Thoracic aorta (tissue), 2 donors: ENCODE results near the gene OR6F1. TPM values are rescaled to one million over a fixed set of nuclear protein-coding genes. Genes with fewer than 3 reads are reported as not detected.
"Not testable (repeated sequence)": the region's sequence is repeated elsewhere in the genome, so short reads cannot be mapped to it uniquely, and the experiment has no call there.

ENCODE experiments used
- ATAC-seq: fragments of 150-250 bp; one replicate; pipeline ENCODE4 v1.8.0; 2017; ENCODE audit warnings: low read depth; ENCODE audit not compliant: insufficient number of reproducible peaks, low FRiP score
- DNase-seq: peaks from one replicate; pipeline ENCODE4 v3.0.0-alpha.2; 2020; ENCODE audit warnings: low spot score
- H3K27ac ChIP-seq, 2 donors: fragments of 200-600 bp; sonication (generic); 1 replicate in 1 of 2; 2 replicates in 1 of 2; pipeline ENCODE4 v1.5.1; 2016; ENCODE audit warnings: mild to moderate bottlenecking in 2 of 2, moderate library complexity in 2 of 2
- H3K27me3 ChIP-seq: fragments of 200-600 bp; sonication (generic); replicated peaks from 2 replicates; pipeline ENCODE4 v1.6.0; 2016; ENCODE audit warnings: mild to moderate bottlenecking; ENCODE audit not compliant: insufficient read depth
- H3K36me3 ChIP-seq: fragments of 200-600 bp; sonication (generic); one replicate; pipeline ENCODE4 v1.5.1; 2016
- H3K4me1 ChIP-seq, 2 donors: fragments of 200-600 bp; sonication (generic); 1 replicate in 1 of 2; 2 replicates in 1 of 2; pipeline versions ENCODE4 v1.5.1 to v1.6.0; 2016; ENCODE audit warnings: low read depth in 2 of 2, mild to moderate bottlenecking in 1 of 2; ENCODE audit not compliant: control insufficient read depth in 1 of 2
- H3K4me3 ChIP-seq: fragments of 200-600 bp; sonication (generic); 2 replicates; pipeline ENCODE4 v1.5.1; 2016; ENCODE audit warnings: mild to moderate bottlenecking
- H3K9me3 ChIP-seq: fragments of 200-600 bp; sonication (generic); 2 replicates; pipeline ENCODE4 v1.5.1; 2016
- total RNA-seq, 2 donors: library from RNA; depleted of rRNA; stranded (reverse); fragments of >200 nt; gene quantifications; one replicate each; pipeline versions ENCODE4 v1.1.0 to v1.2.3, GENCODE V29; 2016
- TF ChIP-seq, protein P1 (sequence below): fragments of 200-600 bp; sonication (generic); IDR thresholded peaks from one replicate; pipeline ENCODE4 v1.5.1; 2019; ENCODE audit warnings: antibody characterized with exemption

OR6F1 gene
- total RNA-seq, 2 donors from 2014 or later: not detected

DNA sequence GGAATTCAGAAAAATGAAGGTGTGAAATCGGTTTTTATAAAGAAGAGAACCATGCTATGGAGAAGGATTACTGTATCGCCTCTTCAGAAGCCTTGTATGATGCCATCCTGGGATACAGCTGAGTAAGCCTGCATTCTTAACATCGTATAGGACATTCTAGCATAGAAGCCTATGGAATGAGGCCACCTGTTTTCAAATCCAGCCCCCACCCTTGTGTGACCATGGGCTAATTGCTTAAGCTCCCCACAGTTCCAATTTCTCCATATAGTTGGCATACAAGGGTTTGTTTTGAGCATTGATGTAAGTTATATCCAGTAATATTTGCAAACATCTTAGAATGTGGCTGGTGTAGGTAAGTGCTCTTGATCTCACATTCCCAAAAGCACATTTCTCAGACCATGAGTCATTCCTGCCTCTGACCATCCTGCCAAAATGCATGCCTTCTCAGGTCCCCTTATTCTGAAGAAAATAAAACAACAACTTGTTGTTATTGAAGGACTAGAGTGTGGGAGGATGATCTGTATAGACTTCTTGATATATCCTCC lies 30.0 kb upstream of the OR6F1 start:
- no peaks in the 10 kb centered on the region for H3K27me3 ChIP-seq
- DNase-seq: no peak
- H3K36me3 ChIP-seq: no peaks in the 10 kb centered on the region
- no peak overlapping the region for H3K27ac ChIP-seq
- H3K9me3 ChIP-seq: peaks cover 4% of the 10 kb centered on the region
- ATAC-seq: no peak
- H3K4me1 ChIP-seq: no peaks in the 10 kb centered on the region
- H3K4me3 ChIP-seq: no peak overlapping the region
- TF ChIP-seq, protein P1, sequence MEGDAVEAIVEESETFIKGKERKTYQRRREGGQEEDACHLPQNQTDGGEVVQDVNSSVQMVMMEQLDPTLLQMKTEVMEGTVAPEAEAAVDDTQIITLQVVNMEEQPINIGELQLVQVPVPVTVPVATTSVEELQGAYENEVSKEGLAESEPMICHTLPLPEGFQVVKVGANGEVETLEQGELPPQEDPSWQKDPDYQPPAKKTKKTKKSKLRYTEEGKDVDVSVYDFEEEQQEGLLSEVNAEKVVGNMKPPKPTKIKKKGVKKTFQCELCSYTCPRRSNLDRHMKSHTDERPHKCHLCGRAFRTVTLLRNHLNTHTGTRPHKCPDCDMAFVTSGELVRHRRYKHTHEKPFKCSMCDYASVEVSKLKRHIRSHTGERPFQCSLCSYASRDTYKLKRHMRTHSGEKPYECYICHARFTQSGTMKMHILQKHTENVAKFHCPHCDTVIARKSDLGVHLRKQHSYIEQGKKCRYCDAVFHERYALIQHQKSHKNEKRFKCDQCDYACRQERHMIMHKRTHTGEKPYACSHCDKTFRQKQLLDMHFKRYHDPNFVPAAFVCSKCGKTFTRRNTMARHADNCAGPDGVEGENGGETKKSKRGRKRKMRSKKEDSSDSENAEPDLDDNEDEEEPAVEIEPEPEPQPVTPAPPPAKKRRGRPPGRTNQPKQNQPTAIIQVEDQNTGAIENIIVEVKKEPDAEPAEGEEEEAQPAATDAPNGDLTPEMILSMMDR: no peak

DNA sequence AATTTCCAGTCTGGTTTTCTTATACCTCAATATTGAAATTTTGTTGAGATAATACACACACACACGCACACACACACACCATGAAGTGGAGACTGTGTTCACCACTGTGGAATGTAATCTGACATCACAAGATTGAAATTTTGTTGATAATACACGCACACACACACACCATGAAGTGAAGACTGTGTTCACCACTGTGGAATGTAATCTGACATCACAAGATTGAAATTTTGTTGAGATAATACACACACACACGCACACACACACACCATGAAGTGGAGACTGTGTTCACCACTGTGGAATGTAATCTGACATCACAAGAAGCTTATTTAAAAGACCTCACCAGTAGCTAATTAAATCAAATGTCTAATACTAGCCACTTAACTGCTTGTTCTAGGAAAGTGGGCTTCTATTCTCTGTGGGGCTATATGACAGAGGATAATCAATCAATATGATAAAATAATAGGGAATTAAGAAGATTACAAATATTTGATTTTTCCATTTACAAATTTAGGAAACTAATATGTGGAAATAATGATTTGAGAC lies 25.8 kb upstream of the OR6F1 start:
- not testable (repeated sequence) for H3K4me3 ChIP-seq, H3K9me3 ChIP-seq, H3K4me1 ChIP-seq, H3K36me3 ChIP-seq, H3K27me3 ChIP-seq, H3K27ac ChIP-seq, ATAC-seq, DNase-seq

DNA sequence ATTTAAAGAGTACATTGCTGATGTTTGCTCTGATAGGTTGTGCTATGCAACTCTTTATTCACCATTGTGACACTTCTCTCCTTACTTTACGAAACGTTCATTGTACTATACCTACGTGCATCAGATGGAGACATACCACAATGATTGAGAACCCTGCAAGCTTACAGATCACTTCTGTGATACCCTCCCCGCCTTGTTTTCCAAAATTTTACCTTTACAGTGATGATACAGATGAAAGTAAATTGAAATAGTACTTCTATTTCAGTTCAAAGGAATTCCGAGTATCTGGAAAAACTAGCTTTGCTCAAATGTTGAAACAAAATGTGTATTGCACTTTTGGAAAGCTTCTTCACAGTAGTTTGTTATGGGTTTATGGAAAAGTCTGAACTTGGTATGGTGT lies 25.3 kb upstream of the OR6F1 start:
- Histone ChIP-seq H3K9me3 (no peaks in the 10 kb centered on the region), H3K27me3 (no peaks in the 10 kb centered on the region), H3K36me3 (no peaks in the 10 kb centered on the region), H3K4me3 (no peak overlapping the region), H3K4me1 (no peaks in the 10 kb centered on the region), H3K27ac (no peak overlapping the region)
- DNase-seq (no peak), ATAC-seq (no peak)
- TF ChIP-seq, protein P1: no peak

DNA sequence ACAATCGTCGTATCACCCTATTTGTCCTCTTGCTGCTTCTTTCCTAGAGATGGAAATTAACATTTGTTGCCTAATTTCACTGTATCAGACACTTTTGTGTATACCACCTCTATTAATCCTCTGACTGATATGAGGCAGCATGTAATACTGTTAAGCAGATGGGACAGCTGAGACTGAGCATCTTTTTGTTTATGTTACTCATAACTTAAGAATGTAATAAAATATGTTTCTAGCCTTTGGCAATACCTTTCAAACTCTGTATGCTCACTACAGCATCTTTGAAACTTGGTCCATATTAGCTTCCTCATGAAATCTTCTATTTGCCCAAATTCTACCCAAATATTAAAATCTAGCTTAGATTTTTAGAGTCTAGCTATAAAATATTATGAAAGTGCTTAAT lies 24.3 kb upstream of the OR6F1 start:
- no peak for ATAC-seq
- H3K27me3 ChIP-seq: no peaks in the 10 kb centered on the region
- TF ChIP-seq, protein P1: no peak
- DNase-seq: no peak
- no peak overlapping the region for H3K4me3 ChIP-seq
- no peaks in the 10 kb centered on the region for H3K4me1 ChIP-seq
- H3K9me3 ChIP-seq: no peaks in the 10 kb centered on the region
- H3K36me3 ChIP-seq: no peaks in the 10 kb centered on the region
- no peak overlapping the region for H3K27ac ChIP-seq

DNA sequence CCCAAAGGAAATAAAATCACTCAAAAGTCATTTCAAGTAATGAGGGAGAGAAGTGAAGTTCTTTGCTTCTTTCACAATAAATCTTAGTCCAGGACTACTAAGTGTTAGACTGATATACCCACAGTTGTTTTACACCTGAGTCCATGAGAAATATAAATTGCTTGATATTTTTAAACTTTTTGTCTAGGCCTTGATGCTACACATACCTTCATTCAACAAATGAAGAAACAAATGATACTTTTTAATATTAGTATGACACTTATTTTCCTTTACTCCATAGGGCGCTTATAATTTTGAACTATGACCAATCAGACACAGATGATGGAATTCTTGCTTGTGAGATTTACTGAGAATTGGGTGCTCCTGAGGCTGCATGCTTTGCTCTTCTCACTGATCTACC lies 21.9 kb upstream of the OR6F1 start, which contains the start of gene OR14K1:
Gene OR14K1 (plus strand): TSS at position 301 of the 400 bp plus-strand sequence. CDS start 0 bp downstream, at position 301.
- Histone ChIP-seq H3K9me3 (no peaks in the 10 kb centered on the region), H3K4me1 (no peaks in the 10 kb centered on the region), H3K4me3 (no peak within 1 kb of the TSS), H3K36me3 (no peaks in the 10 kb centered on the region), H3K27me3 (no peaks in the 10 kb centered on the region), H3K27ac (no peak within 1 kb of the TSS)
- DNase-seq (no peak), ATAC-seq (no peak)
- TF ChIP-seq, protein P1: no peak

DNA sequence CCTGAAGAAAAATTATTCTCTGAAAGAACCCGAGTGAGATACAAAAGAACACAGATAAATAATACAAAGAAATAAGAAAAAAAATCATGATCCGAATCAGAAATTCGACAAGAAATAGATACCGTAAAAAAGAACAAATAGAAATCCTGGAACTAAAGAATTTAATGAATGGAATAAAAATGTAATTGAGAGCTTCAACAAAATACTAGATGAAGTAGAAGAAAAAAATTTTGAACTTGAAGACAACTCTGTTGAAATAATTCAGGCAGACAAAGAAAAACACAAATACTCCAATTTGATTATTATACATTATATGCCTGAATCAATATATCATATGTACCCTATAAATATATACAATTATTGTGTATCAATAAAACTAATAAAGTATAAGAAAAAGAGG lies 4.8 kb upstream of the OR6F1 start:
- Histone ChIP-seq H3K9me3 (no peaks in the 10 kb centered on the region), H3K27me3 (no peaks in the 10 kb centered on the region), H3K36me3 (no peaks in the 10 kb centered on the region), H3K4me1 (no peaks in the 10 kb centered on the region), H3K4me3 (no peak overlapping the region), H3K27ac (no peak overlapping the region)
- TF ChIP-seq, protein P1: no peak
- no peak for ATAC-seq
- DNase-seq: no peak
